Hepatocyte (in vitro differentiated cells): ENCODE results near the gene PHLDB2. TPM values are rescaled to one million over a fixed set of nuclear protein-coding genes. Genes with fewer than 3 reads are reported as not detected.

Source experiments
- DNase-seq: peaks from one replicate; pipeline ENCODE4 v3.0.0-alpha.2; 2016; ENCODE audit warnings: low spot score
- H2AFZ ChIP-seq: fragments of 200-600 bp; sonication (generic); 2 replicates; pipeline ENCODE4 v1.6.0; 2016; ENCODE audit warnings: antibody characterized with exemption, mild to moderate bottlenecking
- H3K27ac ChIP-seq: fragments of 200-600 bp; sonication (generic); 2 replicates; pipeline ENCODE4 v1.5.1; 2016; ENCODE audit warnings: mild to moderate bottlenecking
- H3K27me3 ChIP-seq: fragments of 200-600 bp; sonication (generic); 2 replicates; pipeline ENCODE4 v1.6.1; 2016
- H3K36me3 ChIP-seq: fragments of 200-600 bp; sonication (generic); replicated peaks from 2 replicates; pipeline ENCODE4 v1.5.1; 2016; ENCODE audit warnings: low read depth; ENCODE audit not compliant: insufficient read depth
- H3K4me1 ChIP-seq: fragments of 200-600 bp; sonication (generic); 2 replicates; pipeline ENCODE4 v1.5.1; 2016; ENCODE audit warnings: mild to moderate bottlenecking, moderate library complexity; ENCODE audit not compliant: insufficient read depth
- H3K4me2 ChIP-seq: fragments of 200-600 bp; sonication (generic); 2 replicates; pipeline ENCODE4 v1.6.0; 2016
- H3K4me3 ChIP-seq: fragments of 200-600 bp; sonication (generic); 2 replicates; pipeline ENCODE4 v1.5.1; 2016; ENCODE audit warnings: mild to moderate bottlenecking
- H3K79me2 ChIP-seq: fragments of 200-600 bp; sonication (generic); 2 replicates; pipeline ENCODE4 v1.6.0; 2017; ENCODE audit warnings: mild to moderate bottlenecking
- H3K9me2 ChIP-seq: fragments of 200-600 bp; sonication (generic); replicated peaks from 2 replicates; pipeline ENCODE4 v1.6.0; 2017; ENCODE audit warnings: mild to moderate bottlenecking; ENCODE audit not compliant: insufficient read depth
- H3K9me3 ChIP-seq: fragments of 200-600 bp; sonication (generic); 2 replicates; pipeline ENCODE4 v1.5.1; 2016; ENCODE audit warnings: low read depth, mild to moderate bottlenecking
- H4K20me1 ChIP-seq: fragments of 200-600 bp; sonication (generic); 2 replicates; pipeline ENCODE4 v1.6.0; 2016; ENCODE audit warnings: mild to moderate bottlenecking; ENCODE audit not compliant: insufficient read depth, poor library complexity, severe bottlenecking
- EZH2 ChIP-seq: fragments of 200-600 bp; sonication (generic); IDR thresholded peaks from 2 replicates; pipeline ENCODE4 v1.6.1; 2016; ENCODE audit warnings: antibody characterized with exemption, mild to moderate bottlenecking, borderline replicate concordance
- EZH2phosphoT487 ChIP-seq: fragments of 200-600 bp; sonication (generic); IDR thresholded peaks from one replicate; pipeline ENCODE4 v1.6.1; 2018; ENCODE audit warnings: antibody characterized with exemption, mild to moderate bottlenecking, low read depth, moderate library complexity; ENCODE audit not compliant: unreplicated experiment, severe bottlenecking
- whole genome bisulfite sequencing: methylation state at CpG from one replicate; pipeline ENCODE4 v1.1.6; 2016; ENCODE audit warnings: low lambda C conversion rate; ENCODE audit errors: missing lambda C conversion rate; 5-methylcytosine and 5-hydroxymethylcytosine counted together
- polyA plus RNA-seq: library from polyadenylated mRNA; unstranded; fragments of >200 nt; fragmentation: Nextera tagmentation; extraction: Ambion mirVana; gene quantifications from 2 replicates; pipeline ENCODE4 v1.2.1, GENCODE V29; 2016
- total RNA-seq: library from RNA; depleted of rRNA; stranded (reverse); fragments of >200 nt; gene quantifications from 2 replicates; pipeline ENCODE4 v1.2.3, GENCODE V29; 2014
- TF ChIP-seq, protein P1 (sequence below): fragments of 200-600 bp; sonication (generic); IDR thresholded peaks from 2 replicates; pipeline ENCODE4 v1.5.1; 2016; ENCODE audit warnings: antibody characterized with exemption, mild to moderate bottlenecking; ENCODE audit not compliant: poor library complexity

Gene PHLDB2
- total and polyA plus RNA-seq, 2 experiments from 2014 or later: 49.0 to 52.7 TPM

- H3K4me3 ChIP-seq: peak overlapping the region; percentile 43
- no peaks in the 10 kb centered on the region for H3K36me3 ChIP-seq
- peaks cover 41% of the 10 kb centered on the region for H3K79me2 ChIP-seq
- H3K4me1 ChIP-seq: no peaks in the 10 kb centered on the region
- no peaks in the 10 kb centered on the region for H3K9me2 ChIP-seq
- no peak for DNase-seq
- no peak for TF ChIP-seq EZH2
- TF ChIP-seq EZH2phosphoT487: no peak
- TF ChIP-seq, protein P1, sequence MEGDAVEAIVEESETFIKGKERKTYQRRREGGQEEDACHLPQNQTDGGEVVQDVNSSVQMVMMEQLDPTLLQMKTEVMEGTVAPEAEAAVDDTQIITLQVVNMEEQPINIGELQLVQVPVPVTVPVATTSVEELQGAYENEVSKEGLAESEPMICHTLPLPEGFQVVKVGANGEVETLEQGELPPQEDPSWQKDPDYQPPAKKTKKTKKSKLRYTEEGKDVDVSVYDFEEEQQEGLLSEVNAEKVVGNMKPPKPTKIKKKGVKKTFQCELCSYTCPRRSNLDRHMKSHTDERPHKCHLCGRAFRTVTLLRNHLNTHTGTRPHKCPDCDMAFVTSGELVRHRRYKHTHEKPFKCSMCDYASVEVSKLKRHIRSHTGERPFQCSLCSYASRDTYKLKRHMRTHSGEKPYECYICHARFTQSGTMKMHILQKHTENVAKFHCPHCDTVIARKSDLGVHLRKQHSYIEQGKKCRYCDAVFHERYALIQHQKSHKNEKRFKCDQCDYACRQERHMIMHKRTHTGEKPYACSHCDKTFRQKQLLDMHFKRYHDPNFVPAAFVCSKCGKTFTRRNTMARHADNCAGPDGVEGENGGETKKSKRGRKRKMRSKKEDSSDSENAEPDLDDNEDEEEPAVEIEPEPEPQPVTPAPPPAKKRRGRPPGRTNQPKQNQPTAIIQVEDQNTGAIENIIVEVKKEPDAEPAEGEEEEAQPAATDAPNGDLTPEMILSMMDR: no peak
- H3K4me2 ChIP-seq: peak overlapping the region; percentile 86
- 31% methylated on average over 5 of the region's 5 CpGs for WGBS
- H4K20me1 ChIP-seq: no peaks in the 10 kb centered on the region
- no peaks in the 10 kb centered on the region for H3K27me3 ChIP-seq
- peak overlapping the region; percentile 63 for H3K27ac ChIP-seq
- no peaks in the 10 kb centered on the region for H3K9me3 ChIP-seq
- peak overlapping the region; percentile 72 for H2AFZ ChIP-seq
Measured at GRCh38 chr3:111979434-111980038, 120.5 kb downstream of the PHLDB2 start.

DNA sequence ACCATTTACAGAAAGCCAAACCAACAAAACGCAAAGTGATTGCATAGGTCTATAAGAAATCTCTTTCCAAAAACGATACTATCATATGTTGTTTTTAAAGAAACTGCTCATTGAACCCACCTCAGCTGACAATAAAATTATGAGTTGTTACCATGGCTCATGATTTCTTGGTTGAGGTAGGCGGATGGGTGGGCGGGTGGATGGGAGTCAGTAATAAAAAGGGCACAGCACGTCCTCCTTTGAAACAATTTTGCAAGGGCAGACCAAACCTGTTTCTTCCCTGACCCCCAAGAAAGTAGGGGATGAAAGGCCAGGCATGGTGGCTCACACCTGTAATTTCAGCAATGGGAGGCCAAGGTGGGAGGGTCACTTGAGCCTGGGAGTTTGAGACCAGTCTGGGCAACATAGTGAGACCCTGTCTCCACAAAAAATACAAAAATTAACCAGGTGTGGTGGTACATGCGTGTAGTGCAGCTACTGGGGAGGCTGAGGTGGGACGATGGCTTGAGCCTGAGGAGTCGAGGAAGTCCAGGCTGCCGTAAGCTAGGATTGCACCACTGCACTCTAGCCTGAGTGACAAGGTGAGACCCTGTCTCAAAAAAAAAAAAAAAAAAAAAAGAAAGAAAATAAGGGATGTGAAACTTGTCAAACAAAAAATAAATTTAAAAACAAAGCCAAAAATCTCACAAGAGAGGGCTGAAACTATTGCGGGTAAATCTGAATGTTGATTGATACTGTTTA lies 121.8 kb downstream of the PHLDB2 start:
- Histone ChIP-seq H2AFZ (no peak overlapping the region), H3K27me3 (no peaks in the 10 kb centered on the region), H3K9me3 (no peaks in the 10 kb centered on the region), H3K79me2 (peaks cover 41% of the 10 kb centered on the region), H3K4me1 (no peaks in the 10 kb centered on the region), H3K4me2 (peak overlapping the region; percentile 86), H3K4me3 (no peak overlapping the region), H3K36me3 (no peaks in the 10 kb centered on the region), H4K20me1 (no peaks in the 10 kb centered on the region), H3K9me2 (no peaks in the 10 kb centered on the region), H3K27ac (no peak overlapping the region)
- TF ChIP-seq EZH2phosphoT487 (no peak), EZH2 (no peak)
- TF ChIP-seq, protein P1: no peak
- DNase-seq: no peak
- 95% methylated on average over 10 of the region's 10 CpGs for WGBS

GRCh38 chr3:111981457-111981763 lies 122.3 kb downstream of the PHLDB2 start:
- Histone ChIP-seq H2AFZ (no peak overlapping the region), H3K9me2 (no peaks in the 10 kb centered on the region), H3K4me2 (peak overlapping the region; percentile 86), H3K36me3 (no peaks in the 10 kb centered on the region), H3K27me3 (no peaks in the 10 kb centered on the region), H3K79me2 (peaks cover 41% of the 10 kb centered on the region), H4K20me1 (no peaks in the 10 kb centered on the region), H3K4me3 (no peak overlapping the region), H3K9me3 (no peaks in the 10 kb centered on the region), H3K4me1 (no peaks in the 10 kb centered on the region), H3K27ac (no peak overlapping the region)
- no peak for TF ChIP-seq EZH2
- TF ChIP-seq EZH2phosphoT487: no peak
- TF ChIP-seq, protein P1: no peak
- WGBS: 79% methylated on average over 3 of the region's 3 CpGs
- no peak for DNase-seq
